ENCODE measurements around the gene CEP89. TPM values are rescaled to one million over a fixed set of nuclear protein-coding genes. Genes with fewer than 3 reads are reported as not detected.
"Not testable (repeated sequence)": the region's sequence is repeated elsewhere in the genome, so short reads cannot be mapped to it uniquely, and the experiment has no call there.

The CEP89 gene
- total RNA-seq, 1 donor from 2014 or later: 5.0 TPM

DNA sequence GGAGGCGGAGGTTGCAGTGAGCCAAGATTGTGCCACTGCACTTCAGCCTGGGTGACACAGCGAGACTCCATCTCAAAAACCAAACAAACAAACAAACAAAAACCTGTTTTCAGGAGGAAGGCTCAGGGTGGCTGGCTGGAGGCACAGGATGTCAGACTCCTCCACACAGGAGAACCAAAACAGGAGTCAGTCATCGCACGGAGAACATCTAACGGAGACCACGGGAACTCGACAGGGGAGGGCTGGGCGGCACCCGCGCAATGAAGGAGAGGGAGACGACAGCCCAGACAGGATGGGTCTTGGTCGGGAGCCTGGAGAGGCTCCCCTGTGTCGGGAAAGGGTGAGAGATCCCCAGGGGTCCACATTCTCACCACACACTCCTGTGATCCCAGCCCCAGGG, 81.4 kb downstream of the CEP89 start:
- no peaks in the 10 kb centered on the region for H3K27me3 ChIP-seq (ENCODE audit: control insufficient read depth, insufficient read depth, low read length)
- FAIRE-seq (no peak), DNase-seq (ENCODE audit: low read depth) (no peak)
- H3K4me3 ChIP-seq (ENCODE audit: low read depth, low read length): no peak overlapping the region
- H3K36me3 ChIP-seq (ENCODE audit: control insufficient read depth, insufficient read depth, low read length): no peaks in the 10 kb centered on the region
- TF ChIP-seq, protein P1, sequence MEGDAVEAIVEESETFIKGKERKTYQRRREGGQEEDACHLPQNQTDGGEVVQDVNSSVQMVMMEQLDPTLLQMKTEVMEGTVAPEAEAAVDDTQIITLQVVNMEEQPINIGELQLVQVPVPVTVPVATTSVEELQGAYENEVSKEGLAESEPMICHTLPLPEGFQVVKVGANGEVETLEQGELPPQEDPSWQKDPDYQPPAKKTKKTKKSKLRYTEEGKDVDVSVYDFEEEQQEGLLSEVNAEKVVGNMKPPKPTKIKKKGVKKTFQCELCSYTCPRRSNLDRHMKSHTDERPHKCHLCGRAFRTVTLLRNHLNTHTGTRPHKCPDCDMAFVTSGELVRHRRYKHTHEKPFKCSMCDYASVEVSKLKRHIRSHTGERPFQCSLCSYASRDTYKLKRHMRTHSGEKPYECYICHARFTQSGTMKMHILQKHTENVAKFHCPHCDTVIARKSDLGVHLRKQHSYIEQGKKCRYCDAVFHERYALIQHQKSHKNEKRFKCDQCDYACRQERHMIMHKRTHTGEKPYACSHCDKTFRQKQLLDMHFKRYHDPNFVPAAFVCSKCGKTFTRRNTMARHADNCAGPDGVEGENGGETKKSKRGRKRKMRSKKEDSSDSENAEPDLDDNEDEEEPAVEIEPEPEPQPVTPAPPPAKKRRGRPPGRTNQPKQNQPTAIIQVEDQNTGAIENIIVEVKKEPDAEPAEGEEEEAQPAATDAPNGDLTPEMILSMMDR (IDR thresholded peaks at IDR 0.05; ENCODE audit: insufficient read depth, low read length, severe bottlenecking): no peak

DNA sequence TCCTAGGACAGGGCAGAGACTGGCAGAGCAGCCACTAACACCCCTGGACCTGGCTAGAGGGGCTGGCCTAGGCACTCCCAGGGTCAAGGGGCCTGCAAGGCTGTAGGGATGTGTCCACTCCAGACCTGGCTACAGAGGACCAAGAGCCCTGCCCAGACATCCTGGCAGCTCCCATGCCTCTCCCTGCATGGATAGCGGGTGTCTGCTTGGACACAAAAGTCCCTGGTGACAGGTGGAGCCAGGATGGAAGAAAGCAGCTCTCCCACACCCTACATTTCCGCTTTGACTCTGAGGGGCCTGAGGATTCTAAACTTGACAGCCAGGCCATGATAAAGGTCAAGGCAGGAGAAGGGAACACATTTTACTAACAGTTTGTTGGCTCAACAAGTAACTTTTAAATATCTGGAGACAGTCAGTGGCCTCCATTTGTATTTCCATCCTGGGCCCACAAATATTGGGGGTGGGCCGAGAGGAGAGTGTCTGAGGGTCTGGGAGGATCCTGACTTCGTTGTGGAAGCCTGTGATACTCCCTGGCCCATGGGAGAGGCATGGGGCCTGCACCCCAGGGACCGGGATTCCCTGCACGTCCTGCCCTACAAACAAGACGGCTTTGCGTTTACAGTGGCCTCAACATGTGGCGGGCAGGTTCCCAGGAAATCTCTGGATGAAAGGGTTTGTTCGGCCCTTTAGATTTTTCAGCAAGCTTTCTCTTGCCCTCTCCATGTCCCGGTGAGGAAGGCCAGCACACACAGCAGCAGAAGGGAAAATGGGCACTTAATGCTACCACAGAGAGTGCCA, 82.4 kb downstream of the CEP89 start:
- no peak for FAIRE-seq
- Histone ChIP-seq H3K27me3 (ENCODE audit: control insufficient read depth, insufficient read depth, low read length) (no peaks in the 10 kb centered on the region), H3K4me3 (ENCODE audit: low read depth, low read length) (no peak overlapping the region), H3K36me3 (ENCODE audit: control insufficient read depth, insufficient read depth, low read length) (no peaks in the 10 kb centered on the region)
- TF ChIP-seq, protein P1 (IDR thresholded peaks at IDR 0.05; ENCODE audit: insufficient read depth, low read length, severe bottlenecking): no peak
- DNase-seq (ENCODE audit: low read depth): no peak

DNA sequence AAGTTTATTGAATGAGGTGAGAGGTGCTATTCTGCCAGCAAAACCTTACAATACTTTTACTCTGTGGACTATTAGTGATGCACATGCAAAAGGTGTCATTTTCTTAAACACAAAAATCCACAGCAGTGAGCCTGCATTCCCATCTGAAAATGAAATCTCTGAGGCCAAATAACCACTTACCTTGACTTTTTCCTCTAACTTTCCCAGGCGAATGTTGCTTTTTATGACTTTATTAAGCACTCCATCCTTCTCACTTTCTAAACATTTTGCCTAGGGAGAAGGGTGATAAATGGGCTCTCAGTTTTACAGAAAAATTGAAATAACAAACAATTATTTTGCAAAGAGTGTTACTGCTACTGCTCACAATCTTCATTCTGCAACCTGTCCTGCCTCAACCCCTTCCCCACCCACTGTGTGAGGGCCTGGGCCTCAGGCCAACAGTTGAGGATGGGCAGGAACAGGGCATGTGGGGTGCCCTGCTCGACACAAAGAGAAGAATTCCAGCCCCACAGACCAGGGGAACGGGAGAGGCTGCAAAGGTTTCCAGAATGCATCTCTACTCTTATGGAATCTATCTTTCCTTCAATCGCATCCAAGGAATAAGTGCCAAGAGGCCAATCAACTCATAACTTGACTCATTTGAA, 84.1 kb downstream of the CEP89 start:
- FAIRE-seq (no peak), DNase-seq (ENCODE audit: low read depth) (no peak)
- Histone ChIP-seq H3K4me3 (ENCODE audit: low read depth, low read length) (no peak overlapping the region), H3K27me3 (ENCODE audit: control insufficient read depth, insufficient read depth, low read length) (no peaks in the 10 kb centered on the region), H3K36me3 (ENCODE audit: control insufficient read depth, insufficient read depth, low read length) (no peaks in the 10 kb centered on the region)
- TF ChIP-seq, protein P1 (IDR thresholded peaks at IDR 0.05; ENCODE audit: insufficient read depth, low read length, severe bottlenecking): no peak

DNA sequence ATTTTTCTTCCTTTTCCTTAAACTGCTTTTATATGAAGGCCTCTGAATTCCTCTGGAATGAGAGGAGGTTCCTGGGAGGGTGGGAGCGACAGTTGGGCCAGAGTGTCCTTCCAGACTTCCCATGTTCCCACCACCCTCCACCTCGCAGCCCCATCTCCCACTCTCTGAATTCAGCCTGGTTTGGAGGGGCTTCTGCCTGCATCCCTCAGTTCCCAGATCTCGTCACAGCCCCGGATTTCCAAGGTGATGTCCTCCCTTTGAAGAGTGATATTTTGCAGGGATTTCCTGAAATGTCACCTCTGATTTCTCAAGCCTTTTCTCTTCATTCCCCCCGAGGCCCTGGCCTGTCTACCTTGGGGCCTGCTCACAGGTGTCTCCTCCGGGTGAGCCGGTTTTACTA, 85.5 kb downstream of the CEP89 start:
- DNase-seq (ENCODE audit: low read depth) (no peak), FAIRE-seq (no peak)
- H3K27me3 ChIP-seq (ENCODE audit: control insufficient read depth, insufficient read depth, low read length): no peaks in the 10 kb centered on the region
- TF ChIP-seq, protein P1 (IDR thresholded peaks at IDR 0.05; ENCODE audit: insufficient read depth, low read length, severe bottlenecking): no peak
- H3K4me3 ChIP-seq (ENCODE audit: low read depth, low read length): no peak overlapping the region
- no peaks in the 10 kb centered on the region for H3K36me3 ChIP-seq (ENCODE audit: control insufficient read depth, insufficient read depth, low read length)

DNA sequence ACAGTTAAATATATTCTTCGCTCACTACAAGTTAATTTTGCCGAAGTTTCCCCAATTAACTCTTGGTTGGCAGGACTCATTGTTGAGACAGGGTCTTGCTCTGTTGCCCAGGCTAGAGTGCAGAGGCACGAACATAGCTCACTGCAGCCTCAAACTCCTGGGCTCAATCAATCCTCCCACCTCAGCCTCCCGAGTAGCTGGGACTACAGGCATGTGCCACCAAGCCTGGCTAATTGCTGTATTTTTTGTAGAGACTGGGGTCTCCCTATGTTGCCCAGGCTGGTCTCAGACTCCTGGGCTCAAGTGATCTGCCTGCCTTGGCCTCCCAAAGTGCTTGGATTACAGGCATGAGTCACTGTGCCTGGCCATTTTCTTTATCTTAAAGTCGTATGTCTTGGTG, 86.5 kb downstream of the CEP89 start:
- DNase-seq (ENCODE audit: low read depth); H3K27me3 ChIP-seq (ENCODE audit: control insufficient read depth, insufficient read depth, low read length); FAIRE-seq; H3K4me3 ChIP-seq (ENCODE audit: low read depth, low read length); H3K36me3 ChIP-seq (ENCODE audit: control insufficient read depth, insufficient read depth, low read length): not testable (repeated sequence)

DNA sequence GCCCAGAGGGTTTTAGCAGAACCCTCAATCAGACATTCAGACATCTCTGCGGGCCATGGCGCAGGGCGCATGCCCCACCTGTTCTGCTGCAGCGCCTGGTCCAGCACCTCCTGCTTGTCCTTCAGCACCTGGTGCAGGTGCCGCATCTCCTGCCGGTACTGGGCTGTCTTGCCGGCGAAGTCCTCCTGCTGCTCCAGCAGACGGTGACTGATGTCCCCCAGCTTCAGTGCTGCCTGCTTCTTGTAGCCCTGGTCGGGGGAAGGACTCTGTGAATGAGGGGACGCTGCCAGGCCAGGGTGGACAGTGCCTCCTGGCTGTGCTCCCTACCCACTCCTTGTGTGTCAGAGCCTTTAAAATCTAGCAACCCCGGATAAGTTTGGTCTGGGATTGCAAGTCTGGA, 90.0 kb downstream of the CEP89 start:
- TF ChIP-seq, protein P1 (IDR thresholded peaks at IDR 0.05; ENCODE audit: insufficient read depth, low read length, severe bottlenecking): no peak
- FAIRE-seq (no peak), DNase-seq (ENCODE audit: low read depth) (no peak)
- Histone ChIP-seq H3K27me3 (ENCODE audit: control insufficient read depth, insufficient read depth, low read length) (no peaks in the 10 kb centered on the region), H3K4me3 (ENCODE audit: low read depth, low read length) (no peak overlapping the region), H3K36me3 (ENCODE audit: control insufficient read depth, insufficient read depth, low read length) (no peaks in the 10 kb centered on the region)
